SK-N-MC (cell line): ENCODE measurements around the gene TTLL10.

Experiments used
- DNase-seq: peaks from one replicate; pipeline ENCODE4 v3.0.0-alpha.2; 2011; ENCODE audit warnings: low read depth, low spot score
- H3K27ac ChIP-seq: fragments of 200-600 bp; sonication (generic); 2 replicates; pipeline ENCODE4 v1.5.1; 2016; ENCODE audit warnings: mixed run types
- H3K36me3 ChIP-seq: fragments of 200-600 bp; sonication (generic); 2 replicates; pipeline ENCODE4 v1.6.1; 2017; ENCODE audit warnings: antibody characterized with exemption, low read length, mixed read lengths; ENCODE audit not compliant: insufficient read depth
- H3K4me3 ChIP-seq: fragments of 200-600 bp; sonication (generic); 2 replicates; pipeline ENCODE4 v1.5.1; 2016
- H3K9ac ChIP-seq: fragments of 200-600 bp; sonication (generic); 2 replicates; pipeline ENCODE4 v1.8.0; 2017; ENCODE audit warnings: mixed run types, mixed read lengths; ENCODE audit not compliant: insufficient read length
- H3K9me3 ChIP-seq: fragments of 200-600 bp; sonication (generic); 2 replicates; pipeline ENCODE4 v1.6.1; 2017; ENCODE audit warnings: low read depth, mild to moderate bottlenecking, antibody characterized with exemption, low read length, moderate library complexity, mixed read lengths
- EZH2 ChIP-seq: fragments of 200-600 bp; sonication (generic); IDR thresholded peaks from one replicate; pipeline ENCODE4 v1.6.1; 2017; ENCODE audit warnings: antibody characterized with exemption
- FOXP2 ChIP-seq: optimal IDR thresholded peaks from 2 replicates; pipeline ENCODE3; 2011; ENCODE audit warnings: mild to moderate bottlenecking, moderate library complexity; ENCODE audit not compliant: insufficient read depth; ENCODE audit errors: extremely low read length, control extremely low read depth
- POLR2AphosphoS5 ChIP-seq: IDR thresholded peaks from 2 replicates; pipeline ENCODE4 v1.6.1; 2012; ENCODE audit warnings: mild to moderate bottlenecking, low read depth, low read length, borderline replicate concordance

The TTLL10 gene

DNA sequence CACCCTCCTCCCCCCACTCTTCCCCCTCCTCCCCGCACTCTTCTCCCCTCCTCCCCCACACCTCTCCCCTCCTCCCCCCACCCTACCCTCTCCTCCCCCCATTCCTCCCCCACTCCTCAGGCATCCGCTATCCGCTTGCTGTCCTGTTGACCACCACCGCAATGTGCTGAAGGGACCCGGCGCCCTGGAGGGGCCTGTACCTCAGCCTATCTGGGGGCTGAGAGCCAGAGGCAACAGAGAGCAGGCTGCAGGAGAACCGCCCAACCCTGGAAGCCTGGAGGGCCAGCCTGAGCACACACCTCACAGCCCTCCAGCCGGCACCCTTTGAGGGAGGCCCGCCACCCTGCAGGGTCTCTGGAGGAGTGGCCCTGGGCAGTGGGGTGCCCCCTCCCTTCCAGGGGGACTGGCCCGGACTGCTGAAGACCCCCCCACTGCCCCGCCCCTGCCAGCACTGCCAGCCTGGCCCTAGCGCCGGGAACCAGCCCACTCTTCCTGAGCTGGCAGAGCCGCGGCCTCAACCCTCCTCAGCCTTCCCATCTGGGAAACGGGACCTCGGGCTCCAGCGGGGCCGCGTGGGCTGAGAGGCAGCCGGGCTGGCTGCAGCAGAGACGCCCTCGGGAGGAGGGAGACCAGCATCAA lies 71.6 kb downstream of the TTLL10 start:
- no peak overlapping the region for H3K27ac ChIP-seq
- DNase-seq, result no peak
- no peak overlapping the region for H3K9ac ChIP-seq
- H3K9me3 ChIP-seq, result no peaks in the 10 kb centered on the region
- H3K36me3 ChIP-seq, result no peaks in the 10 kb centered on the region
- no peak overlapping the region for H3K4me3 ChIP-seq
- TF ChIP-seq EZH2 (no peak), POLR2AphosphoS5 (no peak), FOXP2 (no peak)

GRCh38 chr1:1245817-1246576 lies 72.3 kb downstream of the TTLL10 start:
- no peak overlapping the region for H3K9ac ChIP-seq
- H3K4me3 ChIP-seq, result no peak overlapping the region
- H3K9me3 ChIP-seq, result no peaks in the 10 kb centered on the region
- no peak for TF ChIP-seq EZH2
- TF ChIP-seq POLR2AphosphoS5, result no peak
- no peak for TF ChIP-seq FOXP2
- H3K27ac ChIP-seq, result no peak overlapping the region
- DNase-seq, result no peak
- H3K36me3 ChIP-seq, result no peaks in the 10 kb centered on the region

DNA sequence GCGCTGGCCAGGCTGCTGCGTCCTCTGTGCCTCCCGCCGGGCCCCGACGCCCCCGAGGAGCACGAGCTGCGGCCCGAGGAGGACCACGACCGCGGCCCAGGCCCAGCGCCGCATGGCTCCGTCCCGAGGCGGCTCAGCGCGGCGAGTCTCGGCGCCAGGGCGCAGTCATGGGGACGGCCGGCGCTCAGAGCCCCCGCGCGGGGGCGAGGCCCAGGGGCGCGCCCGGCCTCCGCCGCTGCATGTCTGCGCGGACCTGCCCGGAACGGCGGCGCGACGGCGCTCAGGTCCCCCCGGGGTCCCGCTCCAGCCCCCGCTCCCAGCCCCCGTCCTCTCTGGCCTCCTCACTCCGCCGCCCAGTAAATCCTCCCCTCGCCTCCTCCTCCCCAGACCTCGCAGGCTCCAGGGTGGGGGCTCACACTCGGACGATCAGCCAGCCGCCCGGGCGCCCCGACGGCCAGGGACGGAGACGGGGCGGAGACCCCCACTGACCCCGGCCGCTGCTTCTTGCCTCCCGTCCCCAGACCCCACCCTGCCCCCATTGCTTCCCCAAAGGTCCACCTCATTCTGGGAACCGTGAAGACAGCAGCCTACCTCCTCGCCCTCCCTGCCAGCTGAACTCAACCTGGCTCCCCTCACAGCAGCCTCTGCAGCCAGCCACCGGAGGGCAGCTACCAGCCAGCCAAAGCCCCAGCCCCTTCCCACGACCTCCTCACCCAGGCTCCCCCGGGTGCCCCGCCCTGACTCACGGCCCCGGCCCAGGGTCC lies 73.1 kb downstream of the TTLL10 start, which contains the start of gene C1QTNF12:
Gene C1QTNF12, minus strand, starts transcription at position 146 of the 764 bp plus-strand sequence. Its CDS starts 32 bp downstream, at position 114.
- no peak for DNase-seq
- H3K9me3 ChIP-seq, result no peaks in the 10 kb centered on the region
- TF ChIP-seq EZH2 (no peak), FOXP2 (no peak), POLR2AphosphoS5 (no peak)
- H3K9ac ChIP-seq, result no peak within 1 kb of the TSS
- no peak within 1 kb of the TSS for H3K4me3 ChIP-seq
- no peak within 1 kb of the TSS for H3K27ac ChIP-seq
- no peaks in the 10 kb centered on the region for H3K36me3 ChIP-seq

- no peak overlapping the region for H3K4me3 ChIP-seq
- no peak for TF ChIP-seq POLR2AphosphoS5
- no peak for TF ChIP-seq EZH2
- TF ChIP-seq FOXP2, result no peak
- H3K9ac ChIP-seq, result no peak overlapping the region
- H3K9me3 ChIP-seq, result no peaks in the 10 kb centered on the region
- DNase-seq, result no peak
- no peaks in the 10 kb centered on the region for H3K36me3 ChIP-seq
- no peak overlapping the region for H3K27ac ChIP-seq
These were observed 73.7 kb downstream of the TTLL10 start for GRCh38 chr1:1247341-1247913.
